Measurements from ENCODE around the gene CNIH3.

Gene CNIH3

DNA sequence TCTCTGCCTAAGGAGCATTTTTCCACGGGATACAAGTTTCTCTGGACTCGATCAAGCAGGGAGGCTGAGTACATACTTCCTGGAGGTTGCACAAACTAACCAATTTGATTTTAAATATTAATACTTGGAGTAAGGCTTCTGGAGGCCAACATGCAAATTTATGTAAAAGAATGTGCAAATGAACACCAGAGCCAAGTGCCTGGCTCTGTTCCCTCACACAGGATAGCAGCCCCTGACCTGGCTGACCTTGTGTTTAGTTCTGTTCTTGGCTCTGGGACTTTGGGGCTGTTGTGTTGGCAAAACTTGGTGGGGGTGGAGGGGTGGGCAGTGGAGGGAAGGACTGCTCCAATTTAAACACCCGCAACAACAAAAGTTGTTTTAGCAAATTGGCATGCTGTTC, 34.2 kb downstream of the CNIH3 start:
- no peak overlapping the region for H3K4me2 ChIP-seq (ENCODE audit: insufficient read depth, low read length)
- peaks cover 11% of the 10 kb centered on the region; the same call in 1 of the 2 replicates for H3K79me2 ChIP-seq (ENCODE audit: insufficient read depth, low read length)
- H4K20me1 ChIP-seq (ENCODE audit: insufficient read depth, low read length), result no peaks in the 10 kb centered on the region
- H2AFZ ChIP-seq (ENCODE audit: low read depth, low read length), result no peak overlapping the region
- H3K9ac ChIP-seq (ENCODE audit: low read depth, low read length), result no peak overlapping the region
- no peaks in the 10 kb centered on the region for H3K4me1 ChIP-seq (ENCODE audit: insufficient read depth, low read length)
- no peaks in the 10 kb centered on the region for H3K27me3 ChIP-seq (ENCODE audit: insufficient read depth, low read length, poor library complexity)
- DNase-seq, result no peak
- no peaks in the 10 kb centered on the region for H3K36me3 ChIP-seq (ENCODE audit: insufficient read depth, low read length)
- H3K27ac ChIP-seq (ENCODE audit: low read length), result no peak overlapping the region
- no peaks in the 10 kb centered on the region for H3K9me3 ChIP-seq (ENCODE audit: insufficient read depth, low read length, severe bottlenecking)
- TF ChIP-seq EZH2 (IDR thresholded peaks at IDR 0.05; ENCODE audit: borderline replicate concordance, low read depth, low read length, severe bottlenecking) (no peak), CTCF (IDR thresholded peaks at IDR 0.05; ENCODE audit: borderline replicate concordance, extremely low read depth, low read length, poor library complexity, severe bottlenecking) (no peak)
- no peak for ATAC-seq (ENCODE audit: insufficient read depth, low read depth)
- no peak overlapping the region for H3K4me3 ChIP-seq (ENCODE audit: low read depth in 1 of 2, low read length in 2 of 2)

- TF ChIP-seq CTCF (IDR thresholded peaks at IDR 0.05; ENCODE audit: borderline replicate concordance, extremely low read depth, low read length, poor library complexity, severe bottlenecking) (no peak), EZH2 (IDR thresholded peaks at IDR 0.05; ENCODE audit: borderline replicate concordance, low read depth, low read length, severe bottlenecking) (no peak)
- Histone ChIP-seq H3K27me3 (ENCODE audit: insufficient read depth, low read length, poor library complexity) (no peaks in the 10 kb centered on the region), H3K79me2 (ENCODE audit: insufficient read depth, low read length) (0 out of 2 replicates have a peak, but pooled peaks cover 6% of the 10 kb centered on the region), H3K4me2 (ENCODE audit: insufficient read depth, low read length) (no peak overlapping the region), H3K4me3 (ENCODE audit: low read depth in 1 of 2, low read length in 2 of 2) (no peak overlapping the region), H4K20me1 (ENCODE audit: insufficient read depth, low read length) (no peaks in the 10 kb centered on the region), H3K9ac (ENCODE audit: low read depth, low read length) (no peak overlapping the region), H2AFZ (ENCODE audit: low read depth, low read length) (no peak overlapping the region), H3K4me1 (ENCODE audit: insufficient read depth, low read length) (no peaks in the 10 kb centered on the region), H3K9me3 (ENCODE audit: insufficient read depth, low read length, severe bottlenecking) (no peaks in the 10 kb centered on the region), H3K27ac (ENCODE audit: low read length) (no peak overlapping the region), H3K36me3 (ENCODE audit: insufficient read depth, low read length) (no peaks in the 10 kb centered on the region)
- no peak for ATAC-seq (ENCODE audit: insufficient read depth, low read depth)
- DNase-seq, result no peak
Measured at GRCh38 chr1:224651188-224651587, 35.1 kb downstream of the CNIH3 start.

DNA sequence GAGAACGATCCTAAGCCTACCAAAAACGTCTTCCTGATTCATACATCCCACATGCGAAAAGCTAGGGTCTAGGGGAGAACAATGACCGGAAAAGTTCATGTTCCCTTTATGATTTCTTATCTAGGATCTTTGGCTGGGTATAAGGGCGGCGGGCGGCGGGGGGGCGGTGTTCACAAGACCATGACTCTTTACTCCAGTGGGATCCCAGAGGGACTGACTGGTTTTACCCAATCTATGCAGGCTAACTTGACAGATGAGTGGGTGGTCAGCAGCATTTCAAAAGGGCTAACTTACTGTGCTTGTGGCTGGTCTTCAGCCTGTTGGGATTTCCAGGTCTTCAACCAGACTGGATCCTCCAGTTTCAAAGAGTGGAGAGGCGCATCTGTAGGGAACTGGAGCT, 40.3 kb downstream of the CNIH3 start:
- H2AFZ ChIP-seq (ENCODE audit: low read depth, low read length), result no peak overlapping the region

More for the DNA sequence above, 40.3 kb downstream of the CNIH3 start:
- Histone ChIP-seq H3K27me3 (ENCODE audit: insufficient read depth, low read length, poor library complexity) (no peaks in the 10 kb centered on the region), H4K20me1 (ENCODE audit: insufficient read depth, low read length) (no peaks in the 10 kb centered on the region), H3K4me1 (ENCODE audit: insufficient read depth, low read length) (no peaks in the 10 kb centered on the region), H3K9ac (ENCODE audit: low read depth, low read length) (no peak overlapping the region), H3K9me3 (ENCODE audit: insufficient read depth, low read length, severe bottlenecking) (no peaks in the 10 kb centered on the region), H3K79me2 (ENCODE audit: insufficient read depth, low read length) (0 out of 2 replicates have a peak, but pooled peaks cover 6% of the 10 kb centered on the region), H3K27ac (ENCODE audit: low read length) (no peak overlapping the region), H3K4me2 (ENCODE audit: insufficient read depth, low read length) (no peak overlapping the region), H3K4me3 (ENCODE audit: low read depth in 1 of 2, low read length in 2 of 2) (no peak overlapping the region), H3K36me3 (ENCODE audit: insufficient read depth, low read length) (no peaks in the 10 kb centered on the region)
- TF ChIP-seq CTCF (IDR thresholded peaks at IDR 0.05; ENCODE audit: borderline replicate concordance, extremely low read depth, low read length, poor library complexity, severe bottlenecking) (no peak), EZH2 (IDR thresholded peaks at IDR 0.05; ENCODE audit: borderline replicate concordance, low read depth, low read length, severe bottlenecking) (no peak)
- DNase-seq, result no peak
- ATAC-seq (ENCODE audit: insufficient read depth, low read depth), result no peak

Data from DND-41 (cell line).